A549 (cell line): ENCODE data around the gene CACNA1D. TPM values are rescaled to one million over a fixed set of nuclear protein-coding genes. Genes with fewer than 3 reads are reported as not detected.

Experiments used
- ATAC-seq, 2 experiments: fragments of 200-7000 bp in 1 of 2; fragments of >200 bp in 1 of 2; cut with Nextera tagmentation in 1 of 2; cut with Tn5 transposase in 1 of 2; 3 replicates each; pipeline versions ENCODE4 v1.8.0 to v1.9.1; 2018 to 2020; ENCODE audit warnings: mild to moderate bottlenecking in 1 of 2, moderate library complexity in 1 of 2
- CTCF ChIA-PET: fragments of 300-600 bp; sonication (Branson Sonifier 250); formaldehyde crosslinking; extraction: SDS; loops from one replicate; lab custom pipeline; 2021; ENCODE audit warnings: antibody characterized with exemption, inconsistent platforms; lab: Yijun Ruan, JAX
- POLR2A ChIA-PET: fragments of 350-600 bp; formaldehyde crosslinking; extraction: SDS; loops from one replicate; lab custom pipeline; 2021; ENCODE audit warnings: antibody characterized with exemption, inconsistent platforms; lab: Yijun Ruan, JAX
- DNase-seq, 2 experiments: peaks; one replicate each; pipeline versions ENCODE4 v3.0.0 to v3.0.0-alpha.2; 2011 to 2016; ENCODE audit warnings: low read depth in 1 of 2, low spot score in 1 of 2
- FAIRE-seq: peaks from 2 replicates; lab custom pipeline; 2011; peaks lifted over from hg19 to GRCh38; lab: Jason Lieb, UNC
- H3K27ac ChIP-seq, 2 experiments: fragments of >200 bp; sonication (Bioruptor Twin); formaldehyde crosslinking; 3 replicates each; pipeline ENCODE4 v1.5.1; 2016 to 2017
- H3K4me1 ChIP-seq: fragments of >200 bp; sonication (Bioruptor Twin); formaldehyde crosslinking; 3 replicates; pipeline ENCODE4 v1.6.1; 2016
- H3K4me2 ChIP-seq: fragments of >200 bp; sonication (Bioruptor Twin); formaldehyde crosslinking; 3 replicates; pipeline ENCODE4 v1.6.1; 2016
- H3K4me3 ChIP-seq: fragments of >200 bp; sonication (Bioruptor Twin); formaldehyde crosslinking; 3 replicates; pipeline ENCODE4 v1.5.1; 2016
- H3K9me3 ChIP-seq: fragments of >200 bp; sonication (Bioruptor Twin); formaldehyde crosslinking; 3 replicates; pipeline ENCODE4 v1.6.1; 2016
- CBX8 ChIP-seq: fragments of 200-600 bp; sonication (generic); IDR thresholded peaks from 2 replicates; pipeline ENCODE4 v1.6.1; 2016
- CHD2 ChIP-seq: fragments of 150-350 bp; IDR thresholded peaks from 2 replicates; pipeline ENCODE4 v1.6.1; 2014; ENCODE audit warnings: low read length; ENCODE audit not compliant: partially characterized antibody
- CTCF ChIP-seq: fragments of >200 bp; sonication (Bioruptor Twin); formaldehyde crosslinking; IDR thresholded peaks from 3 replicates; pipeline ENCODE4 v1.5.1; 2016
- EHF ChIP-seq: fragments of 250-450 bp; sonication (Bioruptor Pico); IDR thresholded peaks from 2 replicates; pipeline ENCODE4 v1.5.0; 2020; ENCODE audit warnings: mild to moderate bottlenecking
- EHMT2 ChIP-seq: fragments of 200-600 bp; sonication (generic); IDR thresholded peaks from 2 replicates; pipeline ENCODE4 v1.6.1; 2016; ENCODE audit warnings: antibody characterized with exemption, low read depth, mild to moderate bottlenecking, moderate library complexity
- ELK1 ChIP-seq: fragments of 150-350 bp; IDR thresholded peaks from 2 replicates; pipeline ENCODE4 v1.6.1; 2014; ENCODE audit warnings: low read depth, mild to moderate bottlenecking, low read length
- FOSL2 ChIP-seq, 2 experiments: fragments of 450-650 bp in 1 of 2; fragments of >200 bp in 1 of 2; sonication (Bioruptor Twin) in 1 of 2; formaldehyde crosslinking; IDR thresholded peaks; 2 replicates each; pipeline versions ENCODE4 v1.5.0 to v1.6.1; 2016 to 2020; ENCODE audit warnings: mild to moderate bottlenecking in 1 of 2, moderate library complexity in 1 of 2
- HEYL ChIP-seq: fragments of 250-450 bp; sonication (Bioruptor Pico); IDR thresholded peaks from 2 replicates; pipeline ENCODE4 v1.8.0; 2021; ENCODE audit warnings: mild to moderate bottlenecking, moderate library complexity
- HOXB13 ChIP-seq: fragments of 250-450 bp; sonication (Bioruptor Pico); IDR thresholded peaks from 2 replicates; pipeline ENCODE4 v1.5.0; 2020; ENCODE audit warnings: low read depth, mild to moderate bottlenecking, moderate library complexity
- JUN ChIP-seq, 2 experiments: fragments of >200 bp; sonication (Bioruptor Twin); formaldehyde crosslinking; IDR thresholded peaks; 2 replicates in 1 of 2; 3 replicates in 1 of 2; pipeline ENCODE4 v1.6.1; 2016 to 2017
- JUNB ChIP-seq: fragments of >200 bp; sonication (Bioruptor Twin); formaldehyde crosslinking; IDR thresholded peaks from 2 replicates; pipeline ENCODE4 v1.6.1; 2016
- KDM1A ChIP-seq: fragments of 200-600 bp; sonication (generic); IDR thresholded peaks from 2 replicates; pipeline ENCODE4 v1.6.1; 2016; ENCODE audit warnings: low read depth, mild to moderate bottlenecking
- MAFK ChIP-seq: fragments of 450-650 bp; IDR thresholded peaks from 2 replicates; pipeline ENCODE4 v1.6.1; 2014; ENCODE audit not compliant: partially characterized antibody
- MAX ChIP-seq: IDR thresholded peaks from 2 replicates; pipeline ENCODE4 v1.6.1; 2012
- NR3C1 ChIP-seq: fragments of >200 bp; sonication (Bioruptor Twin); formaldehyde crosslinking; IDR thresholded peaks from 3 replicates; pipeline ENCODE4 v1.6.1; 2017
- POLR2AphosphoS2 ChIP-seq: conservative IDR thresholded peaks from 2 replicates; pipeline ENCODE4 v1.6.1; 2012; ENCODE audit warnings: low read length, improper control_type of control experiment, inconsistent platforms
- RCOR1 ChIP-seq: fragments of 150-350 bp; IDR thresholded peaks from 2 replicates; pipeline ENCODE4 v1.6.1; 2014; ENCODE audit warnings: antibody characterized with exemption, low read length, low read depth
- RFX5 ChIP-seq: fragments of 450-650 bp; IDR thresholded peaks from 2 replicates; pipeline ENCODE4 v1.7.1; 2014; ENCODE audit warnings: antibody characterized with exemption, mild to moderate bottlenecking, moderate library complexity
- SMC3 ChIP-seq: fragments of >200 bp; sonication (Bioruptor Twin); formaldehyde crosslinking; IDR thresholded peaks from 3 replicates; pipeline ENCODE4 v1.6.1; 2018; ENCODE audit warnings: inconsistent platforms
- SREBF2 ChIP-seq: fragments of 450-650 bp; IDR thresholded peaks from 2 replicates; pipeline ENCODE4 v1.6.1; 2014; ENCODE audit warnings: mild to moderate bottlenecking, moderate library complexity
- ZC3H11A ChIP-seq: fragments of 450-650 bp; IDR thresholded peaks from 2 replicates; pipeline ENCODE4 v1.6.1; 2014; ENCODE audit warnings: antibody characterized with exemption, mild to moderate bottlenecking
- WGBS: methylation state at CpG from one replicate; pipeline ENCODE4 v1.1.6; 2017; ENCODE audit errors: missing lambda C conversion rate; 5-methylcytosine and 5-hydroxymethylcytosine counted together
- polyA plus RNA-seq, 4 experiments: library from polyadenylated mRNA; depleted of rRNA in 3 of 4; stranded (reverse); fragments of >200 nt; fragmentation: RNase III in 1 of 4; extraction: RNeasy Plus Mini Kit Qiagen cat#74134 plus additional on column Dnase treatment in 1 of 4; gene quantifications; 2 replicates in 3 of 4; 3 replicates in 1 of 4; pipeline ENCODE4 v1.2.3, GENCODE V29; 2011 to 2017

The CACNA1D gene
- polyA plus RNA-seq, 2 of the 4 experiments (the other 2 are of a cell fraction): 1.1 to 10.7 TPM

- TF ChIP-seq NR3C1: no peak
Measured at GRCh38 chr3:53792866-53793265, 298.5 kb downstream of the CACNA1D start (continued).

- Histone ChIP-seq H3K4me1 (no peaks in the 10 kb centered on the region), H3K9me3 (no peaks in the 10 kb centered on the region), H3K4me3 (no peak overlapping the region), H3K4me2 (no peak overlapping the region), H3K27ac (no peak overlapping the region)
- ATAC-seq (no peak), DNase-seq (no peak), FAIRE-seq (no peak)
- WGBS: 19% methylated on average over 3 of the region's 3 CpGs
- TF ChIP-seq SMC3 (no peak), ZC3H11A (no peak), EHF (no peak), CTCF (no peak), JUN (IDR thresholded peaks at IDR 0.05) (no peak), CBX8 (no peak), RFX5 (no peak), CHD2 (no peak), KDM1A (no peak), POLR2AphosphoS2 (no peak), MAX (no peak), ELK1 (no peak)
- POLR2A ChIA-PET: no interaction called here
- CTCF ChIA-PET: no interaction called here
Measured at GRCh38 chr3:53794597-53794996, 300.2 kb downstream of the CACNA1D start.

GRCh38 chr3:53795176-53795575, 300.8 kb downstream of the CACNA1D start:
- TF ChIP-seq SMC3: no peak
- TF ChIP-seq MAFK: no peak
- no peak for TF ChIP-seq HEYL (CRISPR knock-in tag)
- no peak for TF ChIP-seq FOSL2 (IDR thresholded peaks at IDR 0.05)
- TF ChIP-seq FOSL2 (CRISPR knock-in tag; IDR thresholded peaks at IDR 0.05): no peak
- TF ChIP-seq SREBF2: no peak
- no peak for TF ChIP-seq RCOR1
- TF ChIP-seq JUNB: no peak
- no peak for TF ChIP-seq HOXB13
- no peak for TF ChIP-seq KDM1A
- TF ChIP-seq EHMT2: no peak
- H3K9me3 ChIP-seq: no peaks in the 10 kb centered on the region
- FAIRE-seq (no peak), DNase-seq (no peak), ATAC-seq (0 out of 6 replicates have a peak, but pooled peaks of 1 of the 2 experiments have one; percentile 31)
- H3K4me3 ChIP-seq: no peak overlapping the region
- no peak overlapping the region for H3K27ac ChIP-seq
- no peak overlapping the region for H3K4me2 ChIP-seq
- ChIA-PET POLR2A (no interaction called here), CTCF (no interaction called here)
- 0% methylated on average over 3 of the region's 3 CpGs for WGBS
- H3K4me1 ChIP-seq: no peaks in the 10 kb centered on the region
